Heart left ventricle (tissue), 13 donors: ENCODE data around the gene GOSR2.

Experiments used
- CTCF ChIP-seq, 12 donors: fragments of 200-600 bp; sonication (generic) in 4 of 12; IDR thresholded peaks; one replicate each; pipeline versions ENCODE4 v1.5.0 to v1.8.0; 2018 to 2022; ENCODE audit warnings: antibody characterized with exemption in 12 of 12, mild to moderate bottlenecking in 5 of 12
- POLR2A ChIP-seq, 2 donors: fragments of 450-650 bp; IDR thresholded peaks; one replicate each; pipeline ENCODE4 v1.6.1; 2017; ENCODE audit warnings: antibody characterized with exemption in 2 of 2, mild to moderate bottlenecking in 2 of 2, moderate library complexity in 2 of 2
- donor health status: ischemic (EF 13 %, LVEDD 7.1; RV severe dilation, severe dysfunction).
- donor health status: DM: no; HTN: yes; CAD: no.
- donor health status: DM: no; HTN: no; CAD: no.
- donor health status: ischemic (EF 25% LVEDD 6.9; RV normal size, moderate dysfunction).
- donor health status: ischemic (EF 25% LVEDD 5.7; RV mildly dilated, moderate dysfunction).
- donor health status: ischemic (EF 35%, LVEDD 5.7; RV mildly dilated, moderate dysfunction).
- donor health status: nonischemic (EF 11% LVEDD 7.7; RV severe dilation, severe dysfunction).
- donor health status: DM: yes; HTN: yes; CAD: no.
- donor health status: PGD.
- donor health status: ischemic (EF 29% LVEDD 5.4; RV normal size, mild dysfunction).
- donor health status: nonischemic (EF 23%, LVEDD 6.1; RV moderate dilation, normal function).

DNA sequence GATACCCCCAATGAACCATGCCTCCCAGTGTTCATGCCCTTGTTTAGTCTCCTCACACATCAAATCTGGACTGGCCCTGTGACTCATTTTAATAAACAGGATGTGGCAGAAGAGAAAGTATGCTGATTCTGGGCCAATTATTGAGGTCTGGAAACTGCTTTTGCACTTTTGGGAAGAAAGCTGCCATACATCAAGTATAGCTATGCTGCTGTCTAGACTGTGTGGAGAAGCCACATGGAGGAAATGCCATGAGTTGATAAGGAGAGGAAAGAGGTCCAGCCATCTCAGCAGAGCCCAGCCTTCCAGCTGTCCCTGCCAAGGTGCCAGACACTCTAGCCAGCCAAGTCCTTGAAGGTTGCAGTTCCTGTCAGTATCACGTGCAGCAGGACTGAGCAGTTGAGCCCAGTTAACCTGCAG is 39.4 kb downstream of the GOSR2 start:
- TF ChIP-seq CTCF (IDR thresholded peaks at IDR 0.05) (no peak), POLR2A (IDR thresholded peaks at IDR 0.05) (no peak)
